IPS DF 19.7 (cell line): ENCODE data around the gene EVPL.

Experiments used
- DNase-seq: peaks from one replicate; pipeline ENCODE4 v3.0.0-alpha.2; 2013; ENCODE audit warnings: low read depth, low spot score

The EVPL gene

DNA sequence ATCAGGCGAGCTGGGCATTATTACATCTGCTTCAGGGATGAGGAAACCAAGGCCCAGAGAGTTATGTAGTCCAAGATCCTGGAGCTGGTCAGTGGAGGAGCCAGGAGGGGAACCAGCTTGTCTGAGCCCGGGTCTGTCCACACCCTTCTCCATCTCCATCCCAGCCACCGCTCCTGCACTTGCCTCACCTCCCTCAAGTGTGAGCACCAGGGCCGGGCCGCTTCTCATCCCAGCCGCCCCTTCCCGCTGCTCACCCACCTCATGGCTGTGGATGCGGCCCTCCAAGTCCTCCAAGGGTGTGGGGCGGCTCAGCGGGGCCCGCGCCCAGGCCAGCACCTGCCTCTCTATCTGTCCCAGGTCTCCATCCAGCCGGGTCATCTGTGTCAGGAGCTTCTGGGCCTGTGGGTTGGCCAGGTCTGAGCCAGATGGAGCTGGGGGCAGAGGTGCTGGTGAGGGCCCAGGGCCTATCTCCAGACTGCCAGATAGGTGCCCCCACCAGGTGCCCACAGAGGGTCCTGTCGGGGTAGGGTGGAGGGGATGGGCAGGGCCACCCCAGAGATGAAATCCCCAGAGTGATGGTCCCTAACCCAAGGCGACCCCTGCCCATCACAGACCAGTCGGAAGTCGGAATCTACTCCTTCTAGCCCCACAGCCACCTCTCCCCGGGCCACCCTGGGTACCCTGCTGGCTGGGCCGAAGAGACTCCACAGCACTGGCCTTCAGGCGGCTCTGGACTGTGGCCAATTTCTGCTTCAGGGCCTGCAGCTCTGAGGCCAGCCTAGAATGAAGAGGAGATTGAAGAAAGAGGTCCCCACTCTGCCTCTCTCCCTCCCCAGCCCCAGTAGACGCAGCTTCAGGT, 9.4 kb downstream of the EVPL start:
- no peak for DNase-seq

DNA sequence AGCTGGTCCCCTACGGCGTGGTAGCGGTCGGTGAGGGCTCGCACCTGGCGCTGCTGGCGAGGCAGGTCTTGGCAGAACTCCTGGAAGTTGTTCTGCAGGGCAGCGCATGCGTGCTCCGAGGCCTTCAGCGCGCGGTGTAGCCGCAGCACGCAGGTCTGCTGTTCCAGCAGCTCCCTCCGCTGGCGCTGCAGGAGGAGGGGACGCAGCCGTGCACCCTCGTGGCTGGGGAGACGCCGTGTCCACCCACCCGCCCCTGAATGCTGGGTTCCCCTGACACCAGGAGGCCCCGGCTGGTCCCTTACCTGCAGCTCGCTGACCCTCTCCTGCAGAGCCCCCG, 12.2 kb downstream of the EVPL start:
- no peak for DNase-seq

DNA sequence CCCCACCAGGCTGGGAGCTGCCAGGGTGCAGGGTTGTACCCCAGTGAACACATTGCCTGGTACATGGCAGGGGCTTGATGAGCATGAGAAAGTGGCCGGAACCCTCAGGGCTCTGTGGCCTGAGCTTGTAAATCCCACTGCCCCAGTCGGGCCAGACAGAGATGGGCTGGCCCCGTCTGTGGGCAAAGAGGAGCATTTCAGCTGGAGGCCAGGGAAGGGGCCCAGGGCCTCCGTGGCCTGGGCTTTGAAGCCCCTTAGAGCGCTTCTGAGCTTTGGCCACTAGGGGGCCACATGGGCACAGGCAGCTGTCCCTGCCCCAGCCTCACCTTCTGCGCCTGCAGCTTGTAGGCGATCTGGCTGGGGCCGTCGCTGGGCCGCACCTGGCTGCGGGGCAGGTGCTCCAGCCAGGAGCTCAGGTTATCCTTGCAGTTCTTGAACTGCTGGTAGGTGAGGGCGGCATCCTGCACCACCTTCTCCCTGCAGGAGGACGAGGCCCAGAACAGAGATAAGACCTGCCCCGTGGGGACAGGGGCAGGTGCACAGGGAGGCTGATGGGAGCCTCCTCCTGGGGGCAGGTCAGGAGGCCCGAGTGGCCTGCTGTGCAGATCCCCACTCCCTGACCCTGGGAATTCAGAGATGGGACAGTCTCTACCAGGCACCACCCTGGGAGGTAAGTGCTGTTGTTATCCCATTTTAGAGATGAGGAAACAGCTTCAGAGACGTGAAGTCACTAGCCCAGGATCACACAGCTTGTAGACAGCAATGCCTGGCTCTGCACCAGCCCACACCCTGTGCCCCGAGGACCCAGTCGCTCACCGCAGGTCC, 12.8 kb downstream of the EVPL start:
- no peak for DNase-seq

DNA sequence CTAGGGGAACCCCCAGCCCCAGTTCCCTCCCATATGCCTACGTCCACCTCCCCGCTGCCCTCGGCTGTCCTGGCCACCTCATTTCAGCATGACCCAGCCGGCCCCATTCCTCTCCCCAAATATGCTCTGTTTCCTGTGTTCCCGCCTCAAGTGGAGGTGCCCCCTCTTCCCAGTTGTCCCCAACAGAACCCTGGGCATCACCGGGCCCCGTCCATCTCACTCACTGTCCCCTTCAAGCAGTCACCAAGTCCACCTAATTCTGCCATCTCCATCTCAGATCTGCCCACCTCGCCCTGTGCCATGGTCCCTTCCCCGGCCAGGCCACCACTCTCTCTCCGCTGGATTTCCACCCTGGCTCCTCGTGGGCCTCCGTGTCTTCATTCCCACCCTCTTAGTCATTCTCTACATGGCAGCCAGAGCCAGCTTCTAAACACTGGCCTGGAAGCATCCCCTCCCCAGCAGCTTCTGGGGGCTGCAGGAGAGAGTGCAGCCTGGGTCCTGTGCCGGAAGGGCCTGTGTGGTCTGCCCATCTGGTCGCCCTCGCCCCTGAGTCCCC, 13.7 kb downstream of the EVPL start:
- no peak for DNase-seq

DNA sequence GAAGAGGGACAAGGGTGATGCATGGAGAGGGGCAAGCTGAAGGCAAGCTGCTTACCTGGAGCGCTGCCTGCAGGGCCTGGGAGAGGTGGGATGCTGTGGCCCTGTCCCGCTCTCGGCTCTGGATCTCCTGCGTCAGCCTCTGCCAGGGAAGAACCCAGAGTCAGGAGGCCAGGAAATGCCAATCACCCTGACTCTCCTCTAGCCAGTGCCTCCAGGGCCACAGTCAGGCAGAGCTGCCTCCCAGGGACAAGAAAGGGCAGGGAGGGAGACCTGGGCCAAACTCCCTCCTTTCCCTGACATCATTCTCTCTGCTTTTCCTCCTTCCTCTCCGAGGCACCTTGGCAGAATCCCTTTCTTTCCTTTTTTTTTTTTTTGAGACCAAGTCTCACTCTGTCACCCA, 15.2 kb downstream of the EVPL start:
- DNase-seq, result no peak

DNA sequence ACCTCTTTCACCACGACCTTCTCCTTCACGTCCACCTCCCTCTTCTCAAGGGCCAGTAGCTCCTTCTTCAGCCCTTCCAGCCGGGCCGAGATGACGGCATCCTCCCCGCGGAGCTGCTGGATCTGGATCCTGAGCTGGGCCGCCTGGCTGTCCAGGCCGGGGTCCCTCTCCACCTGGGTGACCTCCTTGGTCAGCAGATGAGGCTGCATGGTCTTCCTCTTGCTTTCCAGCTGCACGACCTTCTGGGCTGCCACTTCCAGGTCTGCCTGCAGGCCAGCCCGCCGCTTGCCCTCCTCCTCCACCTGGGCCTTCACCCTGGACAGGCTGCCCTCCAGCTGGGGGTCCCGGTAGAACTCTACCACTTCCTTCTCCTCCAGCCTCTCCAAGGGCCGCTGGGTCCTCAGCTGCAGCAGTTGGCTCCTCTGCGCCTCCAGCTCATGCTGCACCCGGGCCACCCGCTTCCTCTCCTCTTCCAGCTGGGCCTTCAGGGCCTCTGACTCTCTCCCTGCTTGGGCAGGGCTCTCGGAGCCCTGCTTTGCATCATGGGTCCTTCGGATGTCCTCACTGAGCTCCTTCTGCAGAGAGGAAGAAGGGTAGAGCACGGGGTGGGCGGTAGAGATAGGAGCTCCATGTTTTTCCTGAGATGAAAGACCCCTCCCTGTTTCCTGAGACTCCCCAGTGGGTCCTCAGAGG, 17.0 kb downstream of the EVPL start:
- DNase-seq, result no peak

DNA sequence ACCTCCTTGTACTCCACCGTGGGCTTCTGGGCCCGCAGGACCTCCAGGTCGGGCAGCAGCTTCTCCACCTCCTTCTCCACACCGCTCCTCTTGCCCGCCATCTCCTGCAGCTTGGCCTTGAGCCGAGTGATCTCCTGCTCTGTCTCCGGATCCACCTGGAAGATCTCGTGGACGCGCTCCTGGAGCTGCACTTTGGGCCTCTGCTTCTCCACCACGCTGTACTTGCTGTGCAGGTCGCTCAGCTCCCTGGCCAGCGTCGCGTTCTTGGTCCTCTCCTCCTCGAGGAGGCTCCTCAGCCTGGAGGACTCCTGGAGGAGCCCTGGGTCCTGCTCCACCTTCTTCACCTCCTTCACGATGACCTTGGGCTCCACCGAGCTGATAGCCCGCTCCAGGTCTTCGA, 17.7 kb downstream of the EVPL start:
- no peak for DNase-seq

DNA sequence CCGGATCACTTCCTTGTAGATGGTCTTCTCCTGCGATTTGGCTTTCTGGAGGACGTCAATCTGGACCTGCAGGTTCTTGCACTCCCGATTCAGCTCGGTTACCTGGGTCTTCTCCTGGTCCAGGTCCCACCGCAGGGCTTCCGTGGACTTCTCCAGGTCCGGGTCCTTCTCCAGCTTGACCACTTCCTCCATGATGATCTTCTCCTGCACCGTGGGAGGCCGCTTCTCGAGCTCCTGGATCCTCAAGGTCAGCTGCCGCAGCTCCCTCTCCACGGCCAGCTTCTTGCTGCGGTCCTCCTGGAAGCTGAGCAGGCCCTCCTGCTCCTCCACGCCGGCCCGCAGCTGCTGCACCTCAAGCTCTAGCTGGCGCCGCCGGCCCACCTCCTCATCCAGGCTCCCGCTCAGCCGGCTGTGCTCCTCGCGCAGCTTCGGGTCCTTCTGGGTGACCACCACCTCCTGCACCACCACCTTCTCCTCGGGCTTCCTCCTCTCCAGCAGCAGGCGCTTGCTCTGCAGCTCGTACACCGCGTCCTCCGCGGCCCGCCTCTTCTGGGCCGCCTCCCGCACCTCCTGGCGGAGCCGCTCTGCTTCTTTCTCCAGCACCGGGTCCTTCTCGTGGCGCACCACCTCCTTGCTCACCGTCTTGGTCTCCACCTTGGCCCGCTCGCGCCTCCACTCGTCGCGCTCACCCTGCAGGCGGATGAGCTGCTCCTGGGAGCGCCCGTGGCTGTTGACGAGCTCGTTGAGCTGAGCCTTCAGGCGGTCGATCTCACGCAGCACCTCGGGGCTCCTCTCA, 18.3 kb downstream of the EVPL start:
- DNase-seq, result no peak

DNA sequence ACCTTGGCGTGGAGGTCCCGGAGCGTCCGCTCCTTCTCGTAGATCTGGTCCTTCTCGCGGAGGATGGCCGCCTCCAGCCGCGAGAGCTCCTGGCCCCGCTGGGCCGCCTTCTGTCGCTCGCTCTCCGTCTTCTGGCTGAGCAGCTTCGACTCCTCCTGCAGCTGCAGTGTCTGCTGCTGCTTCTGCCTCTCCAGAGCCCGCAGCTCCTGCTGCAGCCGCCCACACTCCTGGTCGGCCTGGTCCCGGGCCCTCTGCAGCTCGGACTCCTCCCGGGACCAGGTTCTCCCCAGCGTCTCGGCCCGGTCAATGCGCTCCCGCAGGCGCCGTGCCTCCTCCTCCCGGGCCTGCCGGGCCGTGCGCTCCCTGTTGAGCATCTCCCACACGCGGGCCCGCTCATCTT, 18.9 kb downstream of the EVPL start:
- no peak for DNase-seq

DNA sequence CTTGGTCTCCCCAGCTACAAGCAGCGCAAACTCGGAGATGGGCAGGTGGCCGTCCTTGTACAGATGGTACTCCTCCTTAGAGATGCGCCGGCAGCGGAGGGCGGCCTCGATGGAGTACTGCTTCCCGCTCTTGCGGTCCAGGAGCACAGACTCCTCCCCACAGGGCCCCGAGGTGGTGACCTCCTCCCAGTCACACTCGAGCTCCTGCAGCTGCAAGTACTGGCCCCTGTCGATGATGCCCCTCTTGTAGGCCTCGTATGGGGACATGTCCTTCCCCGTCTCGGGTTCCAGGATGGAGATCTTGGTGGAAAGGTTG, 19.3 kb downstream of the EVPL start:
- DNase-seq, result no peak

DNA sequence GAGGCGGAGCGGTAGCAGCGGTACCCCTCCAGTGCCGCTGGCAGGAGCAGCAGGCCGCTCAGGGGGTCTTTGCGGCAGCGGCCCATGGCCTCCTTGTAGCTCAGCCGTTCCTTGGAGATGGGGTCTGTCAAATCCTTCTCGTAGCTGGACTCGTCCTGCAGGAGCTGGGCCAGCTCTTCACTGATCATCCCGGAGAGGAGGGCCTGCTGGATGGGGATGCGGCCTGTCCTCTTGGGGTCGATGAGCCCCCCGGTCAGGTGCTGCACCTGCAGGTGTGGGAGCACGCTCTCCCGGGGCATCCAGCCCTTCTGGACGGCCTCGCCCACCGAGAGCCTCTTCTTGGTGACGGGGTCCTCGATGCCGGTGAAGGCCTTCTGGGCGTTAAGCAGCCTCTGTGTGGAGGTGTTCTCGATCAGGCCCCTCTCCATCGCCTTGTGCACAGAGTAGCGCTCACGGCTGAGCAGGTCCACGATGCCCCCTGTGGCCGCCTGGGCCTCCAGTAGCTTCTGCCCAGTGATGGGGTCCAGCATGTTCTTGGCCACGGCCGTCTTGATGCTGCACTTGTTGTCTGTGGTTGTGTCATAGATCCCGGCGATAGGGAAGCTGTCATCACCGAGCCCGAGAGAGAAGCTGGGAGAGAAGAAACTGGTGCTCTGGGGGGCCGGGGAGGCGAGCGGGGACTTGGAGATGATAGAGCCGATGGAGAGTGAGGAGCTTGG, 19.8 kb downstream of the EVPL start:
- DNase-seq, result no peak

DNA sequence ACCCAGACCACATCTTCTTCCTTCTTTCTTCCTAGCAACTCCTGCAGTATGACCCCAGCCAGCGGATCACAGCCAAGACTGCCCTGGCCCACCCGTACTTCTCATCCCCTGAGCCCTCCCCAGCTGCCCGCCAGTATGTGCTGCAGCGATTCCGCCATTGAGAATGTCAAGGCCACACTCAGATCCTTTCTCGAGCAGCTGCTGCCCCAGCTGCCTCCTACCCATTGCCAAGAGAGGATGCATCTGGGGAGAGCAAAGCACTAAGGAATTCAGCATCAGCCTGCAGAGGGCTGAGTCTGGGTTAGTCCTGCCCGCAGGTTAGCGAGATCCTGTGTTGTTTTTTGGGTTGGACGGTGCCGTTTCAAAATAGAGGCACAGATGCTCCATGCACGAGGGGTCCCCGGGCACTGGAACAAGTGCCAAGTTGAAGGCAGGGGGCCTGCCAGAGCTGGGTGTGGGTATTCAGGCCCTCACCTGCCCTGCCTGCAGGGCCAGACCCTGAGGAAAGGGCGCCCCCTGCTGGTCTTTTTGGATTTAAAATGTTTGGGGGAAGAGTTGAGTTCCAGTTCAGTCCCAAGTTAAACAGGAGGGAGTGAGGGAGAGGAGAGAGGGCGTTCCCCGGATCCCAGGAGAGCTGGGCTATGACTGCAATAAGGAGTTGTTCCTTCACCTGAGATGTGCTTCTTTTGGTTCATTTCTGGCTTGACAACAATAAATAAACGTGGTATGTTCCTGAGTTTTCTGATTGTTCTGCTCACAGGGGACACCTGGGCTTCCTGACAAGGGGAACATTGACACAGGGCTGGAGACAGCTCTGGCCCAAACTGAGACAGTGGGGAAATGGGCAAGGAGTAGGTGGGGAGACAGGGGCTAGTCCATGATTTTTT, 21.6 kb downstream of the EVPL start:
- DNase-seq, result no peak

DNA sequence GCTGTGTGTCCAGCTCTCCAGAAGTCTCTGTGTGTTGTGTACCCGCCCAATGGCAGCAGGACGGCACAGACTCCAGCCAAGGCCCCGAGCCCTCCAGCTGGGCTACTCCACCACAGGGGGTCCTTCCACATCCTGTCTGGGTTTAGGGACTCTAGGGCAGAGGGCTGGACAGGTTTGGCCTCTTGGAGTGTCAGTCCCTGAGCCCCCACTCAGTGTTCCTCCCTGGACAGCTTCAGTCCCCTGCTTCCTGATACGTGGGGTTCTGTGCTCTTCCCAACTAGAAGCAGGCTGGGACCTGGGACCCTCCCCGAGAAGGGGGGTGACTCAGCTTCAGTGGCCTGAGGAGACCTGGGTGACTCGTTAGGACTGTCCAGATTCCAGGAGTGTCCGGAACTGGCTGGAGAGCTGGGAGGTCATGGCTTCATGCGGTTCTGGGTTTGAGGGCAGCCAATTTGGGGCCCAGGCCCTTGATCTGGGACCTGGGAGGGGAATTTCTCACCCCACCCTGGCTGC, 22.3 kb downstream of the EVPL start:
- DNase-seq, result no peak

DNA sequence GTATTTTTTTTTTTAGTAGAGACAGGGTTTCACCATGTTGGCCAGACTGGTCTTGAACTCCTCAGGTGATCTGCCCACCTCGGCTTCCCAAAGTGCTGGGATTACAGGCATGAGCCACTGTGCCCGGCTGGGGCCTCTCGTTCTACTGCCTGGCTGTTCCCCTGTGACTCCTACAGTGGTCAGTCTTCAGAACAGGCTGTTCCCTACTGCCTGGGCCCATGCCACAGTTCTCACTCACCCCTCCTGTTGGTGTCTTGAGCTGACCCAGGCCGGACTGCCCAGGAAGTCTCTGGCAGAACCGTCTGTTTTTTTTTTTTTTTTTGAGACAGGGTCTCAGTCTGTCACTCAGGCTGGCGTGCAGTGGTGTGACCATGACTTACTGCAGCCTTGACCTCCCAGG, 23.2 kb downstream of the EVPL start:
- no peak for DNase-seq

DNA sequence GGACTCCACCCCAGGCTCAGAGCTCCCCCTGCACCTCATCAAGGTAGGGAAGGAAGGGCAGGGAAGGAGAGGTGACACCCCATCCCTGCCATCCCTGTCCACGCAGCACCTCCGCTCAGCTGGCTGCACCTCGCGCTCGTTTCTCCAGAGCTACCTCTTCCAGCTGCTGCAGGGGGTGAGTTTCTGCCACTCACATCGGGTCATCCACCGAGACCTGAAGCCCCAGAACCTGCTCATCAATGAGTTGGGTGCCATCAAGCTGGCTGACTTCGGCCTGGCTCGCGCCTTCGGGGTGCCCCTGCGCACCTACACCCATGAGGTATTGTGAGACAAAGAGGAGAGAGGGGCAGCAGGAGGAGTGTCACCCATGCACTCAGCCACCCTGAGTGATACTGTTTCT, 25.0 kb downstream of the EVPL start:
- no peak for DNase-seq

DNA sequence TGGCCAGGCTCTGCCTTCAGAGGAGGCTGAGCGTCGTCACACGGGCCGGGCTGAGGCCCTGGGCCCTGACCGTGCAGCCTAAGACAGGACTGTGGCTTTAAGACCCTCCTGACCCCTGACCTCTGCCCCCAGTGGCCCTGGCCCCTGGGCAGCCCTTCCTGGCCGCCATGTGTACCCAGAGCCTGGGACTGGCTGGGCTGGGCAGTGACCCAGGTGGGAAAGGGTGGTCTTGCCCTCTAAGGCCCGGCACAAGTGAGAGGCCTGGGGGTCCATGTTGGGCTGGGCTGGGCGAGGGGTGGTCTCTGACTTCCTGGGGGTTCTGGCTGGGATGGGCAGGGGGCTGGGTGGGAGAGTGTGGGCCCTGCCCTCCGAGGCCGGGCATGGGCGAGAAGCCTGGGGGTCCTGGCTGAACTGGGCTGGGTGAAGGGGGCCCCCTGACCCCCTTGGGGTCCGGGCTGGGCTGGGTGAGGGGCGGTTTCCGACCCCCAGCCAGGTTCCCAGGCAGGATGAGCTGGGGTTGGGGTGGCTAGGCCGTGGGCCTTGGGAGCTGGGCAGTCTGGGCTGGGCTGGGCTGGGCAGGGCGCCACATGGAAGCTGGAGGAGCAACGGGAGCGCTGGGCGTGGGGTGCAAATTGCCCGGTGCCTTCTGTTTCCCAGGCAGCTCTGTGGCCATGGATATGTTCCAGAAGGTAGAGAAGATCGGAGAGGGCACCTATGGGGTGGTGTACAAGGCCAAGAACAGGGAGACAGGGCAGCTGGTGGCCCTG, 26.2 kb downstream of the EVPL start, which contains the start of gene CDK3:
Gene CDK3, plus strand, starts transcription at position 101 of the 767 bp plus-strand sequence. Its CDS starts 571 bp downstream, at position 672.
- DNase-seq, result no peak

DNA sequence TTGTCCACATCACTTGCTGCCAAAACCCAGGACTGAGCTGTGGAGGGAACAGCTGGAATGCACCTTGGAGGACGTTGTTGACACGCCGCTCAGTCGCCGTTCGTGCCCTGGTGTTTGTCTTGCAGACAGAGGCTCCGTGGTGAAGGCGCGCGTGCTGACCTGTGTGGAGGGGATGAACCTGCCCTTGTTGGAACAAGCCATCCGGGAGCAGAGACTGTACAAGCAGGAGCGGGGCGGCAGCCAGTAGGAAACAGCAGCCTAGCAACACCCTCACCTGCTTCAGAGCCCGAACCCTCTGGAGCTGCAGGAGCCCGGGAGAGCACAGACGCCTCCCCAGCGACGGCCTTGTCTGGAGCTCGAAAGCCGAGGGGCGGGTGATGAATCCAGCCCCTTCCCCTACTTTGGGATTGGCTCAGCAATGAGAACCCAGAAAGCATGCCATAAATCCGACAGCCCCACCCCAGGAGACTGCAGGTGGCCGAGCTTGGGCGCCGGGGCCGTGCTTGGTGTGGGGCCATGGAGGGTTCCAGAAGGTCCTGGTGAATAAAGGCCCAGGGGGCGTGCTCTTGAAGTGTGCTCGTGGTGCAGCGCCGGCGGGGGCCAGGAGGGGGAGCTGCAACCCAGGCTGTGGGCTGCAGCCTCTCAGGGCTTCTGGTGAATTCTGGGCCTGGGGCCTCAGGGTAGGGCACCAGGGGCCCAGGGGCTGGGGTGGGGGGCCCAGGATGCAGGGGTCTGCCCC, 26.9 kb downstream of the EVPL start:
- peak; percentile 23 for DNase-seq

DNA sequence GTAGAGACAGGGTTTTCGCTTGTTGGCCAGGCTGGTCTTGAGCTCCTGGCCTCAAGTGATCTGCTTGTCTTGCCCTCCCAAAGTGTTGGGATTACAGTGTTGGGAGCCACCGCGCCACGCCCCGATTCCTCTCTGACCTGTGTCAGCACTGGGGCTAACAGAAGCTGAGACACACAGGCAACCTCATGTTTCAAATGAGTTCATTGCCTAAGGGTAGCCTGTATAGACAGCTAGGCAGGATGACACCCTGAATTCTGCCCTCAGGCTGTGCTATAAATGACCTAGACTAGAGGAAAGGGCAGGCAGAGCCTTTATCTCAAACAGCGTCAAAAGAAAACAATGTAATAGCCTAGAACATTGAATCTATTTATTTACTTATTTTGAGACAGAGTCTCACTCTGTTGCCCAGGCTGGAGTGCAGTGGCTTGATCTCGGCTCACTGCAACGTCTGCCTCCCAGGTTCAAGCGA, 28.7 kb downstream of the EVPL start:
- no peak for DNase-seq
